ENCODE results near the gene HDAC5.

Gene HDAC5

GRCh38 chr17:44044071-44044470 lies 79.4 kb downstream of the HDAC5 start (continued):
- no peak for TF ChIP-seq ZNF138 (tag by site-specific recombination; IDR thresholded peaks at IDR 0.05; ENCODE audit: borderline replicate concordance)
- no peak for TF ChIP-seq ZNF514 (tag by site-specific recombination; IDR thresholded peaks at IDR 0.05)
- TF ChIP-seq ZNF10 (tag by site-specific recombination; IDR thresholded peaks at IDR 0.05) = no peak
- TF ChIP-seq HOXC10 (CRISPR knock-in tag; IDR thresholded peaks at IDR 0.05) = no peak
- TF ChIP-seq MYNN (tag by site-specific recombination; IDR thresholded peaks at IDR 0.05; ENCODE audit: borderline replicate concordance) = peak; percentile 87
- TF ChIP-seq PRDM2 (tag by site-specific recombination; IDR thresholded peaks at IDR 0.05; ENCODE audit: borderline replicate concordance) = no peak
- TF ChIP-seq PRDM4 (tag by site-specific recombination; IDR thresholded peaks at IDR 0.05) = no peak
- TF ChIP-seq ZNF404 (tag by site-specific recombination; IDR thresholded peaks at IDR 0.05) = no peak
- no peak for TF ChIP-seq ZNF302 (tag by site-specific recombination; IDR thresholded peaks at IDR 0.05; ENCODE audit: low read depth)
- TF ChIP-seq BCL11B (tag by site-specific recombination; IDR thresholded peaks at IDR 0.05; ENCODE audit: low read depth) = no peak
- no peak for TF ChIP-seq ZNF692 (tag by site-specific recombination; IDR thresholded peaks at IDR 0.05)
- no peak for TF ChIP-seq ZNF274 (IDR thresholded peaks at IDR 0.05; ENCODE audit: low read length)
- no peak for TF ChIP-seq ZNF274 (tag by site-specific recombination; IDR thresholded peaks at IDR 0.05; ENCODE audit: borderline replicate concordance)
- TF ChIP-seq ZNF660 (tag by site-specific recombination; IDR thresholded peaks at IDR 0.05) = no peak
- no peak for TF ChIP-seq ZNF19 (tag by site-specific recombination; IDR thresholded peaks at IDR 0.05; ENCODE audit: low read depth)

GRCh38 chr17:44043272-44043696 lies 80.2 kb downstream of the HDAC5 start:
- Histone ChIP-seq H3K4me1 (ENCODE audit: control insufficient read depth, insufficient read depth, low read length) (peaks cover 11% of the 10 kb centered on the region), H3K36me3 (ENCODE audit: control insufficient read depth in 2 of 2, insufficient read depth in 1 of 2, low read length in 2 of 2) (peaks cover 44 to 45% of the 10 kb centered on the region in 2 experiments), H3K27ac (ENCODE audit: extremely low read depth, low read depth, low read length) (no peak overlapping the region), H3K4me3 (ENCODE audit: low read depth, low read length) (no peak overlapping the region), H3K9me3 (ENCODE audit: control insufficient read depth, insufficient read depth, low read depth, low read length) (no peaks in the 10 kb centered on the region)
- ChIA-PET CTCF (interaction anchor here (0.6 to 6.2 kb wide), 19 partner anchors 8 to 406 kb away, joined by 3 to 62 read pairs (median 9); partner anchors contain the start of genes HDAC5 and LSM12), POLR2A (interaction anchor here (0.6 to 1.3 kb wide), 4 partner anchors 11 to 427 kb away, joined by 3 to 5 read pairs (median 3); partner anchors contain the start of gene HDAC5)
- TF ChIP-seq ZNF112 (tag by site-specific recombination; IDR thresholded peaks at IDR 0.05) (no peak), ZBTB17 (tag by site-specific recombination; IDR thresholded peaks at IDR 0.05) (no peak), ZFHX2 (tag by site-specific recombination; conservative IDR thresholded peaks at IDR 0.05) (no peak), WT1 (tag by site-specific recombination; IDR thresholded peaks at IDR 0.05) (no peak), ZNF391 (tag by site-specific recombination; IDR thresholded peaks at IDR 0.05; ENCODE audit: borderline replicate concordance, low read depth) (no peak), ZSCAN23 (tag by site-specific recombination; IDR thresholded peaks at IDR 0.05) (no peak), ZNF561 (tag by site-specific recombination; IDR thresholded peaks at IDR 0.05; ENCODE audit: borderline replicate concordance) (no peak), ZNF791 (tag by site-specific recombination; IDR thresholded peaks at IDR 0.05) (no peak), GLI2 (tag by site-specific recombination; IDR thresholded peaks at IDR 0.05; ENCODE audit: borderline replicate concordance, low read depth) (no peak), ZNF184 (tag by site-specific recombination; IDR thresholded peaks at IDR 0.05) (no peak), ZNF658 (tag by site-specific recombination; IDR thresholded peaks at IDR 0.05) (no peak), ZNF133 (tag by site-specific recombination; IDR thresholded peaks at IDR 0.05) (no peak)
- TF ChIP-seq, protein P1, sequence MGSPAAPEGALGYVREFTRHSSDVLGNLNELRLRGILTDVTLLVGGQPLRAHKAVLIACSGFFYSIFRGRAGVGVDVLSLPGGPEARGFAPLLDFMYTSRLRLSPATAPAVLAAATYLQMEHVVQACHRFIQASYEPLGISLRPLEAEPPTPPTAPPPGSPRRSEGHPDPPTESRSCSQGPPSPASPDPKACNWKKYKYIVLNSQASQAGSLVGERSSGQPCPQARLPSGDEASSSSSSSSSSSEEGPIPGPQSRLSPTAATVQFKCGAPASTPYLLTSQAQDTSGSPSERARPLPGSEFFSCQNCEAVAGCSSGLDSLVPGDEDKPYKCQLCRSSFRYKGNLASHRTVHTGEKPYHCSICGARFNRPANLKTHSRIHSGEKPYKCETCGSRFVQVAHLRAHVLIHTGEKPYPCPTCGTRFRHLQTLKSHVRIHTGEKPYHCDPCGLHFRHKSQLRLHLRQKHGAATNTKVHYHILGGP (tag by site-specific recombination; IDR thresholded peaks at IDR 0.05) = no peak
